Mesodermal cell (in vitro differentiated cells): Measurements from ENCODE around the gene SAV1.
"Not testable (repeated sequence)": the region's sequence is repeated elsewhere in the genome, so short reads cannot be mapped to it uniquely, and the experiment has no call there.

Experiments
- H3K27ac ChIP-seq: 2 replicates; pipeline ENCODE4 v1.7.0; 2013; ENCODE audit warnings: mild to moderate bottlenecking, low read depth, low read length, moderate library complexity; ENCODE audit not compliant: severe bottlenecking
- H3K36me3 ChIP-seq: 2 replicates; pipeline ENCODE4 v1.7.1; 2013; ENCODE audit warnings: mild to moderate bottlenecking, low read length, moderate library complexity; ENCODE audit not compliant: control insufficient read depth, insufficient read depth
- H3K4me1 ChIP-seq: one replicate; pipeline ENCODE4 v1.7.1; 2013; ENCODE audit warnings: mild to moderate bottlenecking, low read length; ENCODE audit not compliant: insufficient read depth, control insufficient read depth, poor library complexity, severe bottlenecking
- H3K4me3 ChIP-seq: 2 replicates; pipeline ENCODE4 v1.7.0; 2013; ENCODE audit warnings: low read length, control low read depth, mild to moderate bottlenecking; ENCODE audit not compliant: insufficient read depth, poor library complexity, severe bottlenecking; ENCODE audit errors: extremely low read depth
- H3K9me3 ChIP-seq: 2 replicates; pipeline ENCODE4 v1.7.1; 2013; ENCODE audit warnings: mild to moderate bottlenecking, low read length, moderate library complexity; ENCODE audit not compliant: control insufficient read depth
- WGBS, 2 experiments: methylation state at CpG; one replicate each; pipeline ENCODE4 v1.1.5; 2013; ENCODE audit warnings: missing lambda C conversion rate in 2 of 2; ENCODE audit not compliant: insufficient coverage in 2 of 2; 5-methylcytosine and 5-hydroxymethylcytosine counted together

The SAV1 gene

DNA sequence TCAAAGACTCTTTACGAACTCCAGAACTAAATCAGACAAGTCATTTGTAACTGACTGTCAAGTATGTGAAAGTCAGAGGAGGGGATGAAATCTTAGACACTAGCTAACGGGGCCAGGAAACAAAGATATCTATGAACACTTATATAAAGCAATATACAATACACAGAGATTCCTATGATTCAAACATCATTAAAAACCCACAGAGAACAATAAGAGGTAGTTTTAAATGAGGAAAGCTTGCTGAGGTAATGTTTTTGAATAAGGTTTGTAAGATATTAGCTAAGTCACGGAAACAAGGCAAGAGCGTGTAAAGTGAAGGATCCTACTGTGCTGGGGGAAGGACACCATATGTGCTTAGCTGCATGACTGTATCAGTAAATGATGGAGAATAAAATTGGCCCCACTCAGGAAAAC is 36.7 kb downstream of the SAV1 start:
- Histone ChIP-seq H3K27ac (no peak overlapping the region), H3K4me1 (no peaks in the 10 kb centered on the region), H3K36me3 (peaks cover 25% of the 10 kb centered on the region), H3K9me3 (no peaks in the 10 kb centered on the region), H3K4me3 (no peak overlapping the region)
- 90 to 100% methylated on average over 2 of the region's 4 CpGs for WGBS, 2 experiments

- H3K4me3 ChIP-seq, H3K27ac ChIP-seq, H3K9me3 ChIP-seq, H3K36me3 ChIP-seq, H3K4me1 ChIP-seq: not testable (repeated sequence)
- 90 to 96% methylated on average over 3 to 4 of the region's 4 CpGs for WGBS, 2 experiments
Observed at GRCh38 chr14:50624947-50625346, 43.2 kb downstream of the SAV1 start.

DNA sequence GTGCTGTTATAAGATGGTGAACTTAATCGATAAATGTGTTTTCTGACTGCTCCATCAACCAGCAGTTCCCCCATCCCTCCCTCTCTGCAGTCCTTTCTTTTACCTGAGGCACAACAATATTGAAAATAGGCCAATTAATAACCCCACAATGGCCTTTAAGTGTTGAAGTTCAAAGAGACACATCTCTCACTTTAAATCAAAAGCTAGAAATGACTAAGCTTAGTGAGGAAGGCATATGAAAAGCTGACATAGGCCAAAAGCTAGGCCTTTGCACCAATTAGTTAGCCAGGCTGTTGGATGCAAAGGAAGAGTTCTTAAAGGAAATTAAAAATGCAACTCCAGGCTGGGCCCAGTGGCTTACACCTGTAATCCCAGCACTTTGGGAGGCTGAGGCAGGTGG is 43.7 kb downstream of the SAV1 start:
- no peaks in the 10 kb centered on the region for H3K36me3 ChIP-seq
- no CpG with 5 or more reads among the region's 1 CpG for WGBS, 2 experiments
- no peak overlapping the region for H3K4me3 ChIP-seq
- H3K27ac ChIP-seq: no peak overlapping the region
- no peaks in the 10 kb centered on the region for H3K9me3 ChIP-seq
- no peaks in the 10 kb centered on the region for H3K4me1 ChIP-seq

GRCh38 chr14:50622978-50623377 is 45.1 kb downstream of the SAV1 start:
- Histone ChIP-seq H3K27ac (no peak overlapping the region), H3K4me1 (no peaks in the 10 kb centered on the region), H3K9me3 (no peaks in the 10 kb centered on the region), H3K4me3 (no peak overlapping the region), H3K36me3 (no peaks in the 10 kb centered on the region)
- no CpG with 5 or more reads among the region's 1 CpG for WGBS, 2 experiments

DNA sequence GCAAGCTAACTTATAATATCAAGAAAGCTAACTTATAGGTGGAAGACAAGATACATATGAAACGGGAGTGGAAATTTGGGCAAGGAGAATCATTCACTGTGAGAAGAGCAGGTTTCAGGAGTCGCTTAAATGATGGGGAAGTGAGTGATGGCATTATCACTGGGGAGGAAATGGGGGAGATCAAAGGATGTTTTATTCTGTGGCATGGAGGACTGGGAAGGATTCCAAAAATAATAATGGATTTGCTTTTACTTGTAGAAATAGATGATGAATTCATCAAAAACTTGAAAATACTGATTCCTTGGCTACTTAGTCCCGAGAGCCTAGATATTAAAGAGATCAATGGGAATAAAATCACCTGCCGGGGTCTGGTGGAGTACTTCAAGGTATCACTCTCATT is 47.8 kb downstream of the SAV1 start:
- no peaks in the 10 kb centered on the region for H3K4me1 ChIP-seq
- H3K27ac ChIP-seq: no peak overlapping the region
- no peaks in the 10 kb centered on the region for H3K9me3 ChIP-seq
- H3K4me3 ChIP-seq: no peak overlapping the region
- no peaks in the 10 kb centered on the region for H3K36me3 ChIP-seq
- 92 to 94% methylated on average over 3 of the region's 4 CpGs for WGBS, 2 experiments

- Histone ChIP-seq H3K4me1 (no peaks in the 10 kb centered on the region), H3K4me3 (no peak overlapping the region), H3K9me3 (no peaks in the 10 kb centered on the region), H3K36me3 (no peaks in the 10 kb centered on the region), H3K27ac (no peak overlapping the region)
- WGBS, 2 experiments: 71 to 86% methylated on average over 1 of the region's 5 CpGs
Observed at GRCh38 chr14:50619569-50620141, 48.5 kb downstream of the SAV1 start.

DNA sequence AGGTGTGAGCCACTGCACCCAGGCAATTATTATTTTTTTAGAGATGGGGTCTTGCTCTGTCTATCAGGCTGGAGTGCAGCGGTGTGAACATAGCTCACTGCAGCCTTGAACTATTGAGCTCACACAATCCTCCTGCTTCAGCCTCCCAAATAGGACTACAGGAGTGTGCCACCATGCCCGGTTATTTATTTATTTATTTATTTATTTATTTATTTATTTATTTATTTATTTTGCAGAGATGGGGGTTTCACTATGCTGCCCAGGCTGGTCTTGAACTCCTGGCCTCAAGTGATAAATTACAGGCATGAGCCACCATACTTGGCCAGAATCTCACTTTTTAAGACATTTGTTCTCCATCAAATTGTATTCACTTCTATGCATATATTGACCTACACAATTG is 51.8 kb downstream of the SAV1 start:
- 86% methylated on average over 1 of the region's 2 CpGs; no CpG with 5 or more reads in 1 of the 2 experiments for WGBS, 2 experiments
- no peaks in the 10 kb centered on the region for H3K9me3 ChIP-seq
- H3K4me1 ChIP-seq: no peaks in the 10 kb centered on the region

GRCh38 chr14:50615552-50615951 is 52.6 kb downstream of the SAV1 start:
- Histone ChIP-seq H3K4me3 (no peak overlapping the region), H3K4me1 (no peaks in the 10 kb centered on the region)
- WGBS, 2 experiments: 100% methylated on average over 1 of the region's 2 CpGs; no CpG with 5 or more reads in 1 of the 2 experiments

More for the DNA sequence above, 51.8 kb downstream of the SAV1 start:
- Histone ChIP-seq H3K27ac (no peak overlapping the region), H3K4me3 (no peak overlapping the region), H3K36me3 (no peaks in the 10 kb centered on the region)

GRCh38 chr14:50615056-50615455 is 53.0 kb downstream of the SAV1 start:
- Histone ChIP-seq H3K9me3 (no peaks in the 10 kb centered on the region), H3K36me3 (no peaks in the 10 kb centered on the region), H3K4me1 (no peaks in the 10 kb centered on the region), H3K27ac (no peak overlapping the region), H3K4me3 (no peak overlapping the region)
- WGBS, 2 experiments: 0 to 61% methylated on average over 1 to 3 of the region's 4 CpGs

More at GRCh38 chr14:50615552-50615951, 52.6 kb downstream of the SAV1 start:
- H3K36me3 ChIP-seq: no peaks in the 10 kb centered on the region
- no peak overlapping the region for H3K27ac ChIP-seq
- no peaks in the 10 kb centered on the region for H3K9me3 ChIP-seq

GRCh38 chr14:50612806-50613205 is 55.3 kb downstream of the SAV1 start:
- no peak overlapping the region for H3K4me3 ChIP-seq
- H3K4me1 ChIP-seq: no peaks in the 10 kb centered on the region
- H3K36me3 ChIP-seq: no peaks in the 10 kb centered on the region
- H3K27ac ChIP-seq: no peak overlapping the region
- H3K9me3 ChIP-seq: no peaks in the 10 kb centered on the region
- 100% methylated on average over 1 of the region's 3 CpGs; no CpG with 5 or more reads in 1 of the 2 experiments for WGBS, 2 experiments

DNA sequence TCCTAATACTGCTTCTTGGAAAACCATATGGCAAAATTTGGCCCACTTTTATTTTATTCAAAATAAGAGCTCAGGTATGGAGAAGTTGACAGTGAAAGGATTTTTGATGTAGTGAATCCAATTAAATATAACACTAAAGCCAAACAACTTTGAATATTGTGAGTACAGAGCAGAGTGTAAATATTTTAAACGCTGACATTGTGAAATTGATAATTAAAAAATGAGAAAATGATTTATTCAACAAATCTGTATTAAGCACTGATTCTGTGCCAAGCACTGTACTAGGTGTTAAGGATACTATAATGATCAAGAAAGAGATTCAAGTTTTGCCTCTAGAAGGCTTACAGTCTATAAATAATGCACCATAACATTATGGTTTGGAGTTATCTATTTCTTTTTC is 57.6 kb downstream of the SAV1 start:
- H3K27ac ChIP-seq: no peak overlapping the region
- no CpG with 5 or more reads among the region's 1 CpG for WGBS, 2 experiments

More for the DNA sequence above, 57.6 kb downstream of the SAV1 start:
- Histone ChIP-seq H3K4me1 (no peaks in the 10 kb centered on the region), H3K4me3 (no peak overlapping the region), H3K36me3 (no peaks in the 10 kb centered on the region), H3K9me3 (no peaks in the 10 kb centered on the region)
